NCI-H128 (cell line): ENCODE measurements around the gene MAP3K2.

Source experiments
- DNase-seq: peaks from one replicate; lab custom pipeline; 2025; ENCODE audit not compliant: unreplicated experiment; lab: John Stamatoyannopoulos, UW

The MAP3K2 gene

DNA sequence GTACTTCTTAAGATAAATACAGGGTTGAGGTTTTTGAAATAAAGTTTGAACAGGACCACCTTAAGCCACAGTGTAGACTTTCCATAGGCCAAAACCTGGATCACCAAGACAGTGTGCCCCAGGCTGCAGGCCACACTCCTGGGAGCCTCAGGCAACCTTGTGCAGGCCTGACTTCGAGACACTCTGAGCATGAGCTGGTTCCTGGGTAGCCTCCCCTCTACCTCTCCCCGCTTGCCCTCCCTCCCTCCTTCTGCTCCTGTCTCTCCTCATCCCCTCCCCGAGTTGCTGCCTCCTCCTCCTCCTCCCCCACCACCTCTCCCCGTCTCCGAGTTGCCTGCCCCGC lies 19.9 kb upstream of the MAP3K2 start:
- no peak for DNase-seq

DNA sequence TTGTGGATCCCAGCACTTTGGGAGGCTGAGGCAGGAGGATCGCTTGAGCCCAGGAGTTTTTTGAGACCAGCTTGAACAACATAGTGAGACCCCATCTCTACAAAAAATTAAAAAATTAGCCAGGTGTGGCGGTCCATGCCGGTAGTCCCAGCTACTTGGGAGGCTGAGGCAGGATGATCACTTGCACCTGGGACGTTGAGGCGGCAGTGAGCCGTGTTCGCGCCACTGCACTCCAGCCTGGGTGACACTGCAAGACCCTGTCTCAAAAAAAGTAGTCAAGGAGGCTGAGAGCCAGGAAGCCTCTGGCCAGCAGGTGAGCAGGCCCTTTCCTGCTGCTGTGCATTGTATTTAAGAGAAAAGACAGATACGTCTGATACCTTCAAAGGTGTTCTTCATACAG lies 19.3 kb upstream of the MAP3K2 start:
- no peak for DNase-seq

- no peak for DNase-seq
Measured at GRCh38 chr2:127406454-127406853, 18.7 kb upstream of the MAP3K2 start.

- no peak for DNase-seq
Measured at GRCh38 chr2:127405255-127405610, 17.5 kb upstream of the MAP3K2 start.

GRCh38 chr2:127404466-127405254 lies 16.9 kb upstream of the MAP3K2 start:
- no peak for DNase-seq

DNA sequence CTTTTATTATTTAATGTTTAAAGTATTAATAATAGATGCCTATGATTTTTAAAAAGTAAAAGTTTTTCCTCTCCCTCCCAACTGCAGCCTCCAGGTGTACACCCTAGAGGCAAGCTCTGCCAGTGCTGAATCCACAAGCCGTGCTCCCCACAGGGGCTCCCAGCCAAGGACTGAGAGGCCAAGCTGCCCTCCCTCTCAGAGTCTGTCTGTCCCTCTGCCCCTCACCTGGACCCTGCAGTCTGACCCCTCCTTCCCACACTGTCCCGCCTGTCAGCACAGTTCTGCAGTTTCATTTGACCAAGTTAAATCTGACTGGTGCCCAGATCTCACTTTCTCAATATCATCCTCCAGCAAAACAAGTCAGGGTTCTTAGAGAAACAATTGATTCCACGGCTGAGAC lies 15.7 kb upstream of the MAP3K2 start:
- DNase-seq, result no peak

- DNase-seq, result no peak
Measured at GRCh38 chr2:127401757-127402695, 14.3 kb upstream of the MAP3K2 start.

- no peak for DNase-seq
Measured at GRCh38 chr2:127400897-127401756, 13.4 kb upstream of the MAP3K2 start.

GRCh38 chr2:127400533-127400896 lies 12.7 kb upstream of the MAP3K2 start:
- no peak for DNase-seq

- DNase-seq, result no peak
Measured at GRCh38 chr2:127398239-127398590, 10.4 kb upstream of the MAP3K2 start.

DNA sequence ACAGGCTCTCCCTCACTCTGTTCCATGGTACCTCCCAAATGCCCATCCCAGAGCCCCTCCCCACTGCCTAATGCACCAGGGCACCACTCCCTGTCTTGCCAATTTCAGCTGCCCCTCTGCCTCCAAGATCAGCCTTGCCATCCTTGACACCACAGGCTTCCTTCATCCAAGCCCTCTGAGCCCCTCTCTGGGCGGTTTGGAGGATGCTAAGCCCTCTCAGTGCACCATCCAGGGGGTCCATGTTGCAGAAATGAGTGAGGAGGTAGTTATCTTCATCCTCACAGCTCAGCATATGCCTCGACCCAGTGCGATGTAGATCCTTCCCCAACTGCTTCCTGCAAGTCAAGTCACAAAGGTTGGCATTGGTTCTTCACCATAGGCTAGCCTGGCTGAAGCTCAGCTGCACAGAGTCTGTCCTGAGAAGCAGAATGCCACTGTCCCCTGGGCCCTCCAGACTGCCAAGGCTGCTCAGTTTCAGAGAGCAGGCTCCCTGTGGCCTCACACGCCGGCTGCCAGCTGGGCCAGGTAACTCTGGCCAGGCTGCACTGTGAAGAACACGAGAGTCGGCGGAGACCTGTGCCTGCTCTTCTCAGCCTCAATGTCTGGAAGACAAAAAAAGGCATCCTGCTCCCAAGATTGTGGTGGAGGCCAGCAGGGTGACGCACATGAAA lies 9.9 kb upstream of the MAP3K2 start:
- no peak for DNase-seq

GRCh38 chr2:127394492-127394891 lies 6.7 kb upstream of the MAP3K2 start:
- DNase-seq, result no peak

DNA sequence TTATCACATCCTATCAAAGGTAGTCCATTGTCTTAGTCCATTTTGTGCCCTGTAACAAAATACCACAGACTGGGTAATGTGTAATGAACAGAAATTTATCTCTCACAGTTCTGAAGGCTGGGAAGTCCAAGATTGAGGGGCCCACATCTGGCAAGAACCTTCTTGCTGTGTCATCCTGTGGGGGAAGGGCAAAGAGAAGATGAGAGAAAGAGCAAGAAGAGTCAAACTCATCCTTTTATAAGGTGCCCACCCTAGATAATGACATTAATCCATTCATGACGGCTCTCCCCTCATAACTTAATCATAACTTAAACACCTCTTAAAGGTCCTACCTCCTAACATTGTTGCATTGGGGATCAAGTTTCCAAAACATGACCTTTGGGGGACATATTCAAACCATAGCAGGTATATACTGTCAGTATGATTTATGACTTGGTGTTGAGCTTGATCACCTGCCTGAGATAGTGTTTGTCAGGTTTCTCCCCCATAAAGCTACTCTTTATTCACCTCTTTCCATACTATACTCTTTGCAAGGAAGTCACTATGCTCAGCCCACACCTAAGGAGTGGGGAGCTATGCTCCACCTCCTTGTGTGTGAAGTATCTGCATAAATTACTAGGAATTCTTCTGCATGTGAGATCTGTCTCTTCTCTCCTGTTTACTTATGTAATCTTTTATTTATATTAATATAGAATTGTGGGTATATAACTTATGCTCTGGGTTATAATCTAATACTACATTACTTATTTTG lies 5.2 kb upstream of the MAP3K2 start:
- DNase-seq, result no peak

DNA sequence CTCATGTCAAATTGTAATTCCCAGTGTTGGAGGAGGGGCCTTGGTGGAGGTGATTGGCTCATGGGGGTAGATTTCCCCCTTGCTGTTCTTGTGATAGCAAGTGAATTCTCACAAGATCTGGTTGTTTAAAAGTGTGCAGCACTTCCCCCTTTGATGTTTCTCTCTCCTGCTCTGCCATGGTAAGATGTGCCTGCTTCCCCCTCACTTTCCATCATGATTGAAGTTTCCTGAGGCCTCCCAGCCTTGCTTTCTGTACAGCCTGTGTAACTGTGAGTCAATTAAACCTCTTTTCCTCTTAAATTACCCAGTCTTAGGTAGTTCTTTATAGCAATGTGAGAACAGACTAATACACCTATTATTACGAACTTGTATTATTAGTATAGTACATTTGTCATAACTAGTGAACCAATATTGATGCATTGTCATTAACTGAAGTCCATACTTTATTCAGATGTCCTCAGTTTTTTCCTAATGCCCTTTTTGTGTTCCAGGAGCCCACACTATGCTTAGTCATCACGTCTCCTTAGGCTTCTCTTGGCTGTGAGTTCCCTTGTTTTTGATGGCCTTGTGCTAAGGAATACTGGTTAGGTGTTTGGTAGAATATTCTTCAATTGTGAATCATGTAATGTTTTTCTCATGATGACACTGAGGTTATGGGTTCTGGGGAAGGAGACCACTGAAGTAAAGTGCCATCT lies 4.5 kb upstream of the MAP3K2 start:
- no peak for DNase-seq

DNA sequence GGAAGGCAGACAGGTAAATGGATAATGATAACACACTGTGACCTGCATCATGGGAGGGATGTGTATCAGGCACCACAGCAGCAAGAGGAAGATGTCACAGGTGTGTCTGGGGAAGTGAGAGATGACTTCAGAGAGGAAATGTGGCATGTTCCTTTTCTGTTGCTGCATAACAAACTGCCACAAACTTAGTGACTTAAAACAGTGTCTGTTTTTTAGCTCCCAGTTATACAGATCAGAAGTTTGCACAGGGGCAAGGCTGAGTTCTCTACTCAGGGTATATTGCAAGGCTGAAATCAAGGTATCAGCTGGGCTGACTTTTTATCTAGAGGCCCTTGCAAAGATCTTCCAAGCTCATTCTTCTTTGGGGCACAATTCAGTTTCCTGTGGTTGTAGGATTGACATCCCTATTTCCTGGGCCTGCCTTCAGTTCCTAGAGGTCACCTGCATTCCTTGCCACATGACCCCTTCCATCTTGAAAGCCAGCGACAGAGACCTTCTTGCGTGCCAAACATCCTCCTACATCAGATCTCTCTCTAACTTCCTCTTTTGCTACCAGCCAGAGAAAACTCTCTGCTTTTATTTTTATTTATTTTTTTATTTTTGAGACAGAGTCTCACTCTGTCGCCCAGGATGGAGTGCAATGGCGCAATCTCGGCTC lies 2.1 kb upstream of the MAP3K2 start:
- no peak for DNase-seq

- no peak for DNase-seq
Measured at GRCh38 chr2:127388423-127389164, 819 bp upstream of the MAP3K2 start.

GRCh38 chr2:127386764-127387654 lies 766 bp downstream of the MAP3K2 start:
- peak; percentile 45 for DNase-seq
